Measurements from ENCODE around the gene EEF1E1.

DNA sequence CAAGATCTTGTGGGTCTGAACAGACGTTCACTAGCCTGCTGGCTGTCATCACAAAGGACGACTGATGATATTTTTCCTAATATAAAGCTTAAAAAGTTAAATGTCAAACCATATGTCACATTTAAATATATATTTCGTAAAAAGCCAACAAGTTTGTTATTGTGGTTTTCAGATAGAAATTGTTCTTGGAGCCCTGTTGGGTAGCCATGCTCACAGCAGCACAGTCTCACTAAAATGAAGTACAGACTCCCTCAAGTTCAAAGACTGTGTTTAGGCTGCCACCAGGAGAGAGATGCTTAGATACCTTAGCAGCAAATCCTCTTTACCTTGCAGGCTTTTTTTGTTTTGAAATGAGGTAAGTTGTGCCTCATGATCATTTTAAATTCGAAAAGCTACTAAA is 17.8 kb downstream of the EEF1E1 start:
- TF ChIP-seq, protein P1, sequence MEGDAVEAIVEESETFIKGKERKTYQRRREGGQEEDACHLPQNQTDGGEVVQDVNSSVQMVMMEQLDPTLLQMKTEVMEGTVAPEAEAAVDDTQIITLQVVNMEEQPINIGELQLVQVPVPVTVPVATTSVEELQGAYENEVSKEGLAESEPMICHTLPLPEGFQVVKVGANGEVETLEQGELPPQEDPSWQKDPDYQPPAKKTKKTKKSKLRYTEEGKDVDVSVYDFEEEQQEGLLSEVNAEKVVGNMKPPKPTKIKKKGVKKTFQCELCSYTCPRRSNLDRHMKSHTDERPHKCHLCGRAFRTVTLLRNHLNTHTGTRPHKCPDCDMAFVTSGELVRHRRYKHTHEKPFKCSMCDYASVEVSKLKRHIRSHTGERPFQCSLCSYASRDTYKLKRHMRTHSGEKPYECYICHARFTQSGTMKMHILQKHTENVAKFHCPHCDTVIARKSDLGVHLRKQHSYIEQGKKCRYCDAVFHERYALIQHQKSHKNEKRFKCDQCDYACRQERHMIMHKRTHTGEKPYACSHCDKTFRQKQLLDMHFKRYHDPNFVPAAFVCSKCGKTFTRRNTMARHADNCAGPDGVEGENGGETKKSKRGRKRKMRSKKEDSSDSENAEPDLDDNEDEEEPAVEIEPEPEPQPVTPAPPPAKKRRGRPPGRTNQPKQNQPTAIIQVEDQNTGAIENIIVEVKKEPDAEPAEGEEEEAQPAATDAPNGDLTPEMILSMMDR (IDR thresholded peaks at IDR 0.05) = no peak
- no peak for TF ChIP-seq POLR2A (IDR thresholded peaks at IDR 0.05)

Data from body of pancreas (tissue), 4 donors.